Testis (tissue), 3 donors: ENCODE measurements around the gene COX4I2. TPM values are rescaled to one million over a fixed set of nuclear protein-coding genes. Genes with fewer than 3 reads are reported as not detected.

ENCODE experiments used
- DNase-seq: peaks from one replicate; pipeline ENCODE4 v3.0.0-alpha.2; 2019
- H3K27ac ChIP-seq, 2 donors: fragments of 200-600 bp; sonication (generic); one replicate each; pipeline ENCODE4 v1.5.1; 2019
- H3K27me3 ChIP-seq: fragments of 200-600 bp; sonication (generic); one replicate; pipeline ENCODE4 v1.5.1; 2019
- H3K36me3 ChIP-seq: fragments of 200-600 bp; sonication (generic); one replicate; pipeline ENCODE4 v1.5.1; 2017; ENCODE audit warnings: low read depth; ENCODE audit errors: missing control alignments
- H3K4me1 ChIP-seq: fragments of 200-600 bp; sonication (generic); one replicate; pipeline ENCODE4 v1.5.1; 2019
- H3K4me3 ChIP-seq, 2 donors: fragments of 200-600 bp; sonication (generic); one replicate each; pipeline ENCODE4 v1.5.1; 2017 to 2019
- H3K9me3 ChIP-seq: fragments of 200-600 bp; sonication (generic); one replicate; pipeline ENCODE4 v1.5.1; 2017
- POLR2A ChIP-seq: fragments of 450-650 bp; IDR thresholded peaks from one replicate; pipeline ENCODE4 v1.6.1; 2017; ENCODE audit warnings: antibody characterized with exemption, mild to moderate bottlenecking, moderate library complexity
- WGBS, 2 donors: methylation state at CpG; one replicate each; pipeline ENCODE4 v1.1.5; 2018; 5-methylcytosine and 5-hydroxymethylcytosine counted together
- intact Hi-C: fragments of 100-400 bp; cut with DNase I; formaldehyde crosslinking; loops from one replicate; pipeline ENCODE4 v1.15.1; 2023; ENCODE audit warnings: low total_unique reads
- polyA plus RNA-seq: library from polyadenylated mRNA; stranded (reverse); fragments of 350-450 nt; fragmentation: Illumina TruSeq; extraction: RNeasy Lipid Tissue Mini Kit (QIAGEN cat#74804); gene quantifications from one replicate; pipeline ENCODE4 v1.2.3, GENCODE V29; 2014; ENCODE audit warnings: low read depth, low replicate concordance; ENCODE audit not compliant: insufficient read depth
- total RNA-seq, 2 donors: library from RNA; depleted of rRNA; stranded (reverse); fragments of >200 nt; gene quantifications; one replicate each; pipeline ENCODE4 v1.2.3, GENCODE V29; 2016
- TF ChIP-seq, protein P1 (sequence below), 3 experiments: fragments of 450-650 bp in 2 of 3; fragments of 200-600 bp in 1 of 3; sonication (generic) in 1 of 3; IDR thresholded peaks; one replicate each; pipeline ENCODE4 v1.5.1; 2016 to 2019; ENCODE audit warnings: antibody characterized with exemption in 3 of 3, mild to moderate bottlenecking in 2 of 3, moderate library complexity in 1 of 3

The COX4I2 gene
- total and polyA plus RNA-seq, 3 donors from 2014 or later: 2.2 to 6.1 (median 6.0) TPM

DNA sequence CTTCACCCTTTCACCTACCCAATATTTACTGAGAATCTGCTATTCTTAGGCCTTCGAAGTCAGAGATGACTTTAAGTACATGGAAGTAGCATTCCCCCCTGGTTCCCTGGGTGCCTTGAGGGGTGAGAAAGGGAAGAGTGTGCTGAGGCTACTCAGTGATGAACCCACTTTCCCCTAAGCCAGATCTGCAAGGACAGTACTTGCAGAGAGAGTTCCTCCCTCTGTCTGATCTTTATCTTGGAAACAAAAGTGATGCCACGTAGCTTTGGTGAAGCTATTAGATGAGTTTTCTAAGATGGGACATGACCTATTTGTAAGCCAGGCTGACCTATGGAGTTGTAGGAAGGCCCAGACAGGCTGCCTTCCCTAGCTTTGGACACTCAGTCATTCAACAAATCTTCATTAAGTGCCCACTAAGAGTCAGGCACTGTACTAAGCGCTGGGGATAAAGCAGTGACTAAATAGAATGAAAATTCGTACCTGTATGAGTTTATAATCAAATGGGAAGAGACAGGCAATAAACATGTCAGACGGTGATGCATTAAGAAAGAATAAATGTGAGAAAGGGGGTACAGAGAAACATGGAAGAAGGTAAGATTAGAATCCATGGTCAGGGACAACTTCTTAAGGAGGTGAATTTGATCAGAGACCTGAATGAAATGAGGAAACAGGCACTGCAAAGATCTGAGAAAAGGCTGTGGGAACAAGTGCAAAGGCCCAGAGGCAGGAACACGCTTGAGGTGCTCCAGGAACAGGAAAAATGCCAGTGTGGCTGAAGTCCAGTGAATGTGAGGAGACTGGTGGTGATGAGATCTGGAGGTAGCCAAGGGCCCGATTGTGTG, 42.8 kb downstream of the COX4I2 start:
- no peaks in the 10 kb centered on the region for H3K36me3 ChIP-seq
- WGBS, 2 donors: 79 to 83% methylated on average over 7 of the region's 7 CpGs
- intact Hi-C loops: no loop called here
- TF ChIP-seq, protein P1, sequence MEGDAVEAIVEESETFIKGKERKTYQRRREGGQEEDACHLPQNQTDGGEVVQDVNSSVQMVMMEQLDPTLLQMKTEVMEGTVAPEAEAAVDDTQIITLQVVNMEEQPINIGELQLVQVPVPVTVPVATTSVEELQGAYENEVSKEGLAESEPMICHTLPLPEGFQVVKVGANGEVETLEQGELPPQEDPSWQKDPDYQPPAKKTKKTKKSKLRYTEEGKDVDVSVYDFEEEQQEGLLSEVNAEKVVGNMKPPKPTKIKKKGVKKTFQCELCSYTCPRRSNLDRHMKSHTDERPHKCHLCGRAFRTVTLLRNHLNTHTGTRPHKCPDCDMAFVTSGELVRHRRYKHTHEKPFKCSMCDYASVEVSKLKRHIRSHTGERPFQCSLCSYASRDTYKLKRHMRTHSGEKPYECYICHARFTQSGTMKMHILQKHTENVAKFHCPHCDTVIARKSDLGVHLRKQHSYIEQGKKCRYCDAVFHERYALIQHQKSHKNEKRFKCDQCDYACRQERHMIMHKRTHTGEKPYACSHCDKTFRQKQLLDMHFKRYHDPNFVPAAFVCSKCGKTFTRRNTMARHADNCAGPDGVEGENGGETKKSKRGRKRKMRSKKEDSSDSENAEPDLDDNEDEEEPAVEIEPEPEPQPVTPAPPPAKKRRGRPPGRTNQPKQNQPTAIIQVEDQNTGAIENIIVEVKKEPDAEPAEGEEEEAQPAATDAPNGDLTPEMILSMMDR (IDR thresholded peaks at IDR 0.05): no peak
- TF ChIP-seq POLR2A: no peak
- peaks cover 78% of the 10 kb centered on the region for H3K4me1 ChIP-seq
- no peaks in the 10 kb centered on the region for H3K9me3 ChIP-seq
- H3K27me3 ChIP-seq: no peaks in the 10 kb centered on the region
- no peak for DNase-seq
- H3K27ac ChIP-seq: peak overlapping the region; percentile 68 to 87
- H3K4me3 ChIP-seq: no peak overlapping the region

DNA sequence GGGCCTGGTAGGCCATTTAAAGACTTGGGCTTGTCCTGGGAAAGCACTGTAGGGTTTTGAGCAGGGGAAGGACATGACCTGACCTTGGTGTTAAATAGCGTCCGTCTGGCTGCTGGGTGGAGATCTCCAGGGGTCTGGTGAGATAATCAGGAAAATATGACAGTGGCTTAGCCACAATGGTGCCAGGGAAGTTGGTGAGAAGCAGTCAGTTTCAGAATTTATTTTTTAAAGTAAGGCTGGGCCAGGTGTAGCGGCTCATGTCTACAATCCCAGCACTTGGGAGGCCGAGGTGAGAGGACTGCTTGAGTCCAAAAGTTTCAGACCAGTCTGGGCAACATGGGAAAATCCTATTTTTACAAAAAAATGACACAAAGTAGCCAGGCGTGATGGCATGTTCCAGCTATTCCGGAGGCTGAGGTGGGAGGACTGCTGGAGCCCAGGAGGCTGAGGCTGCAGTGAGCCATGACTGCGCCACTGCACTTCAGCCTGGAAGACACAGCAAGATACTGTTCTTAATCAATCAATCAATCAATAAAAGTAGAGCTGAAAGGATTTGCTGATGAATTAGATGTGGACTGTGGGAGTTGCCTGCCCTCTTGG, 43.5 kb downstream of the COX4I2 start:
- DNase-seq: no peak
- peak overlapping the region; percentile 21 to 87 for H3K27ac ChIP-seq
- TF ChIP-seq, protein P1 (IDR thresholded peaks at IDR 0.05): no peak
- no peak for TF ChIP-seq POLR2A
- no peaks in the 10 kb centered on the region for H3K36me3 ChIP-seq
- intact Hi-C loops: no loop called here
- H3K4me3 ChIP-seq: no peak overlapping the region
- no peaks in the 10 kb centered on the region for H3K27me3 ChIP-seq
- no peaks in the 10 kb centered on the region for H3K9me3 ChIP-seq
- H3K4me1 ChIP-seq: peaks cover 75% of the 10 kb centered on the region
- 58 to 64% methylated on average over 7 of the region's 7 CpGs for WGBS, 2 donors

DNA sequence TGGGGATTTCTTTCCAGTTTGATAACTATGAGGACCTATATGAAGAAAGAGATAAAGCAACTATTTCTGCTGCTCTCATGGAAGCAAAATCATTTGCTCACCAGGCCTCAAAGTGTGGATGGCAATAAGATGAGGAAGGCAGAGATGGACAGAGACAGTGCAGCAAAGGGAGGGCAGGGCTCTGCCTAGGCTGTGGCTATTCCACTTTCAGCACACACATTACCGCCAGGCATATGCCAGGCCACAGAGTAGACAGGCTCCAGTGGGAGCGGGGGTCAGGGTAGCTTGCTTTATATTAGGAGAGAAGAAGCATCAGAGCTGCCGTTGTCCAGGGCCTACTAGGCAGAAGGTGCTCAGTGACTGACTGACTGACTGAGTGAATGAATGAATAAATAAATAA, 44.1 kb downstream of the COX4I2 start:
- no peaks in the 10 kb centered on the region for H3K27me3 ChIP-seq
- no peak for DNase-seq
- intact Hi-C loops: no loop called here
- peaks cover 70% of the 10 kb centered on the region for H3K4me1 ChIP-seq
- no peak overlapping the region for H3K4me3 ChIP-seq
- TF ChIP-seq, protein P1 (IDR thresholded peaks at IDR 0.05): no peak
- no peak for TF ChIP-seq POLR2A
- no peaks in the 10 kb centered on the region for H3K9me3 ChIP-seq
- peak overlapping the region in 1 of 2 donors; percentile 87 for H3K27ac ChIP-seq
- 82 to 85% methylated on average over 3 of the region's 3 CpGs for WGBS, 2 donors
- H3K36me3 ChIP-seq: no peaks in the 10 kb centered on the region

DNA sequence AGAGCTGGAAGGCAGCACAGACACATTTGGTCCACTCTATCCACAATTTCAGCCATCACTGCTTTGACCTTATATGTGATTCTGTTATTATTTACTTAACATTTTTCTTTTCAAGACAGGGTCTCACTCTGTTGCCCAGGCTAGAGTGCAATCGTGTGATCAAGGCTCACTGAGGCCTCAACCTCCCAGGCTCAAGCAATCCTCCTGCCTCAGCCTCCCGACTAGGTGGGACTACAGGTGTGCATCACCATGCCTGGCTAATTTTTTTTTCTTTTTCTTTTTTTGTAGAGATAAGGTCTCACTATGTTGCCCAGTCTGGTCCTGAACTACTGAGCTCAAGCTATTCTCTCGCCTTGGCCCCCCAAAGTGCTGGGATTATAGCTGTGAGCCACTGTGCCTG, 44.6 kb downstream of the COX4I2 start:
- intact Hi-C loops: no loop called here
- WGBS, 2 donors: 88 to 96% methylated on average over 3 of the region's 3 CpGs
- Histone ChIP-seq H3K9me3 (no peaks in the 10 kb centered on the region), H3K4me1 (peaks cover 64% of the 10 kb centered on the region), H3K36me3 (no peaks in the 10 kb centered on the region), H3K4me3 (no peak overlapping the region), H3K27me3 (no peaks in the 10 kb centered on the region), H3K27ac (peak overlapping the region in 1 of 2 donors; percentile 4)
- no peak for DNase-seq
- TF ChIP-seq, protein P1 (IDR thresholded peaks at IDR 0.05): no peak
- TF ChIP-seq POLR2A: no peak
